Smooth muscle cell (in vitro differentiated cells): Measurements from ENCODE around the gene CFAP161. TPM values are rescaled to one million over a fixed set of nuclear protein-coding genes. Genes with fewer than 3 reads are reported as not detected.

Experiments
- DNase-seq: peaks from one replicate; lab custom pipeline; 2025; ENCODE audit not compliant: unreplicated experiment; lab: John Stamatoyannopoulos, UW
- H2AFZ ChIP-seq: fragments of 200-600 bp; sonication (generic); 2 replicates; pipeline ENCODE4 v1.6.0; 2016; ENCODE audit warnings: antibody characterized with exemption, low read depth, mild to moderate bottlenecking
- H3F3A ChIP-seq: fragments of 200-600 bp; sonication (generic); 2 replicates; pipeline ENCODE4 v1.6.0; 2017; ENCODE audit warnings: antibody characterized with exemption, low read depth
- H3K27ac ChIP-seq: fragments of 200-600 bp; sonication (generic); 2 replicates; pipeline ENCODE4 v1.5.1; 2016; ENCODE audit warnings: low read depth, mild to moderate bottlenecking
- H3K27me3 ChIP-seq: fragments of 200-600 bp; sonication (generic); 2 replicates; pipeline ENCODE4 v1.6.1; 2016; ENCODE audit warnings: low read depth, mild to moderate bottlenecking
- H3K36me3 ChIP-seq: fragments of 200-600 bp; sonication (generic); 2 replicates; pipeline ENCODE4 v1.5.1; 2016; ENCODE audit warnings: low read depth
- H3K4me1 ChIP-seq: fragments of 200-600 bp; sonication (generic); 2 replicates; pipeline ENCODE4 v1.5.1; 2016; ENCODE audit warnings: low read depth
- H3K4me2 ChIP-seq: fragments of 200-600 bp; sonication (generic); 2 replicates; pipeline ENCODE4 v1.6.0; 2016; ENCODE audit warnings: mild to moderate bottlenecking
- H3K4me3 ChIP-seq: fragments of 200-600 bp; sonication (generic); 2 replicates; pipeline ENCODE4 v1.5.1; 2016; ENCODE audit warnings: mild to moderate bottlenecking
- H3K79me2 ChIP-seq: fragments of 200-600 bp; sonication (generic); 2 replicates; pipeline ENCODE4 v1.6.0; 2016; ENCODE audit warnings: low read depth, mild to moderate bottlenecking
- H3K9ac ChIP-seq: fragments of 200-600 bp; sonication (generic); 2 replicates; pipeline ENCODE4 v1.6.0; 2016; ENCODE audit warnings: low read depth
- H3K9me3 ChIP-seq: fragments of 200-600 bp; sonication (generic); replicated peaks from 2 replicates; pipeline ENCODE4 v1.5.1; 2016; ENCODE audit warnings: low read depth
- H4K20me1 ChIP-seq: fragments of 200-600 bp; sonication (generic); 2 replicates; pipeline ENCODE4 v1.6.0; 2016; ENCODE audit warnings: low read depth
- WGBS: methylation state at CpG from one replicate; pipeline ENCODE4 v1.1.7; 2016; ENCODE audit warnings: low lambda C conversion rate; 5-methylcytosine and 5-hydroxymethylcytosine counted together
- polyA plus RNA-seq: library from polyadenylated mRNA; unstranded; fragments of >200 nt; fragmentation: Nextera tagmentation; extraction: Ambion mirVana; gene quantifications from 2 replicates; pipeline ENCODE4 v1.2.1, GENCODE V29; 2016
- total RNA-seq: library from RNA; depleted of rRNA; stranded (reverse); fragments of >200 nt; gene quantifications from 2 replicates; pipeline ENCODE4 v1.2.3, GENCODE V29; 2014
- TF ChIP-seq, protein P1 (sequence below): fragments of 200-600 bp; sonication (generic); IDR thresholded peaks from 2 replicates; pipeline ENCODE4 v1.5.1; 2017; ENCODE audit warnings: borderline replicate concordance, mild to moderate bottlenecking, antibody characterized with exemption; ENCODE audit not compliant: insufficient read depth, poor library complexity, severe bottlenecking

Gene CFAP161
- total and polyA plus RNA-seq, 2 experiments from 2014 or later: 0.94 TPM; not detected in 1

DNA sequence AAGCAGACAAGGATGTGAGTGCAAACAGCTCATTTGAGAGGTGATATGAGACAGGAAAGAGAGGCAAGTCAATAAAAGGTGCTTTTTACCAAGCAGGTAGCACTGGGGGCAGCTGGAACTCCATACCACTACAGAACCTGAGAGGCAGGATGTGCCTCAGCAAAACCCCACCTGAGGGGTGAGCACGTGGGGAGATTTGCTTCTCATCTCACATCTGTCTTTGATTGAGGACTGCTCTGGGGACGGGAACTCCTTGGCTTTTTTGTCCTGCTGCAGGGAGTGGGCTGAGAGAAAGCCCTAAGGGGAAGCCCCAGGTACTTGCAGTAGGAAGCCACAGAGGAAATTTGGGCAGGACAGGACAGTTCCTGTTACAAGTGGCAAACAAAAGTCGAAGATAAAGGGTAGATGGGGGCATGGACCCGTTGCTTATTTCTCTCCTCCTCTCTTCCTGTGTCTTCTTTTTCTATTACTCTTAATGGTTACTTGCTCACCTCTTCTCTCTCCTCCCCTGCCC lies 27.1 kb downstream of the CFAP161 start:
- no peak overlapping the region for H3K9ac ChIP-seq
- H3K4me3 ChIP-seq: no peak overlapping the region
- TF ChIP-seq, protein P1, sequence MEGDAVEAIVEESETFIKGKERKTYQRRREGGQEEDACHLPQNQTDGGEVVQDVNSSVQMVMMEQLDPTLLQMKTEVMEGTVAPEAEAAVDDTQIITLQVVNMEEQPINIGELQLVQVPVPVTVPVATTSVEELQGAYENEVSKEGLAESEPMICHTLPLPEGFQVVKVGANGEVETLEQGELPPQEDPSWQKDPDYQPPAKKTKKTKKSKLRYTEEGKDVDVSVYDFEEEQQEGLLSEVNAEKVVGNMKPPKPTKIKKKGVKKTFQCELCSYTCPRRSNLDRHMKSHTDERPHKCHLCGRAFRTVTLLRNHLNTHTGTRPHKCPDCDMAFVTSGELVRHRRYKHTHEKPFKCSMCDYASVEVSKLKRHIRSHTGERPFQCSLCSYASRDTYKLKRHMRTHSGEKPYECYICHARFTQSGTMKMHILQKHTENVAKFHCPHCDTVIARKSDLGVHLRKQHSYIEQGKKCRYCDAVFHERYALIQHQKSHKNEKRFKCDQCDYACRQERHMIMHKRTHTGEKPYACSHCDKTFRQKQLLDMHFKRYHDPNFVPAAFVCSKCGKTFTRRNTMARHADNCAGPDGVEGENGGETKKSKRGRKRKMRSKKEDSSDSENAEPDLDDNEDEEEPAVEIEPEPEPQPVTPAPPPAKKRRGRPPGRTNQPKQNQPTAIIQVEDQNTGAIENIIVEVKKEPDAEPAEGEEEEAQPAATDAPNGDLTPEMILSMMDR: no peak

DNA sequence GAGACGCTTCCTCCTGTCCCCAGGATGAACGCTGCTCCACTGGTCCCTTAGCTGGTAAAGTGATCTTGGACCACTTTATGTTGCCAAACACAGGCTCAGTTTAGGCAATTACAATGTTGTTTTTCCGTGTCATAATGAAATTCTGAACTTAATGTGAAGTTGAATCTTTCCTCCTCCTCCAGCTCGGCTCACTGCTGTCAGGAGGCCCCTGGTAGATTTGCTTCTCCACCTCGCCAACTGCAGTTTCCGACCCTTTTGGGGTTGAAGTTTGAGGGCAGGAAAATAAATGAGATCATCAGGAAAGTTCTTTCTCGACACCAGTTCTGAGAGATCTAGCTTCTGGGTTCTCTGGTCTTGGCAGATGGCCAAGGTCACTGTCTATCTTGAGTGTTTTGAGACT lies 27.8 kb downstream of the CFAP161 start:
- Histone ChIP-seq H3K4me2 (no peak overlapping the region), H3K27me3 (no peaks in the 10 kb centered on the region), H2AFZ (no peak overlapping the region), H3K9ac (no peak overlapping the region), H4K20me1 (no peaks in the 10 kb centered on the region), H3K36me3 (no peaks in the 10 kb centered on the region), H3K4me1 (no peaks in the 10 kb centered on the region), H3F3A (peaks cover 6% of the 10 kb centered on the region), H3K4me3 (no peak overlapping the region), H3K79me2 (no peaks in the 10 kb centered on the region), H3K9me3 (no peaks in the 10 kb centered on the region), H3K27ac (no peak overlapping the region)
- WGBS: 81% methylated on average over 7 of the region's 7 CpGs
- TF ChIP-seq, protein P1: no peak
- DNase-seq: no peak

More for the DNA sequence above, 27.1 kb downstream of the CFAP161 start:
- DNase-seq: no peak
- H3K9me3 ChIP-seq: no peaks in the 10 kb centered on the region
- no peaks in the 10 kb centered on the region for H4K20me1 ChIP-seq
- no peak overlapping the region for H3K27ac ChIP-seq
- H3F3A ChIP-seq: peaks cover 6% of the 10 kb centered on the region
- H3K27me3 ChIP-seq: no peaks in the 10 kb centered on the region
- H2AFZ ChIP-seq: no peak overlapping the region
- WGBS: 81% methylated on average over 4 of the region's 4 CpGs
- no peaks in the 10 kb centered on the region for H3K79me2 ChIP-seq
- no peaks in the 10 kb centered on the region for H3K36me3 ChIP-seq
- H3K4me2 ChIP-seq: no peak overlapping the region
- no peaks in the 10 kb centered on the region for H3K4me1 ChIP-seq

- no peak for DNase-seq
- H3K27me3 ChIP-seq: no peaks in the 10 kb centered on the region
- H3K4me1 ChIP-seq: no peaks in the 10 kb centered on the region
- H3K27ac ChIP-seq: peak overlapping the region; percentile 67
- WGBS: 58% methylated on average over 3 of the region's 3 CpGs
- H4K20me1 ChIP-seq: no peaks in the 10 kb centered on the region
- H3K36me3 ChIP-seq: no peaks in the 10 kb centered on the region
- peak overlapping the region; percentile 70 for H3K4me2 ChIP-seq
- peaks cover 6% of the 10 kb centered on the region for H3F3A ChIP-seq
- H3K9ac ChIP-seq: no peak overlapping the region
- no peaks in the 10 kb centered on the region for H3K79me2 ChIP-seq
- H2AFZ ChIP-seq: no peak overlapping the region
- TF ChIP-seq, protein P1: no peak
- H3K4me3 ChIP-seq: no peak overlapping the region
- H3K9me3 ChIP-seq: no peaks in the 10 kb centered on the region
Measured at GRCh38 chr15:81163961-81164800, 30.1 kb downstream of the CFAP161 start.

DNA sequence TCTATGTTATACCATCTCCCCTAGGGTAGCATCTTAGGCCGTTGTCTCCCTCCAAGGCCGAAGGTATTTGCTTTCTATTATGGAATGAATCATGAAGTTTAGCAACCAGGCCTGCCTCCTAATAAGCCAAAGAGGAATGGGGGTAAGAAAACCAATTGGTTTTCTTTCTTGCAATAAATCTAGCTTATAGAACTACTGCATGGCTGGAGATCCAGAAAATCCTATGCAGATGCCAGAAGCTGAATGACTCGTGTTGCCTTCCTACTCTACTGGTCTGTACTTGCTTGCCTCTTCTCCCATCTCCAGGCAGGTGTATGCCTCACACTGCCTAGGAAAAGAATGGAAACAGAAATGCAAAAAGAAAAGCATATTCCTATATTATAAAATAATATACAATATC lies 31.5 kb downstream of the CFAP161 start:
- Histone ChIP-seq H3K9ac (no peak overlapping the region), H3K27ac (peak overlapping the region; percentile 67), H3K36me3 (no peaks in the 10 kb centered on the region), H3K4me3 (no peak overlapping the region), H3F3A (peaks cover 6% of the 10 kb centered on the region), H3K4me2 (peak overlapping the region; percentile 70), H4K20me1 (no peaks in the 10 kb centered on the region), H3K27me3 (peaks cover 4% of the 10 kb centered on the region), H2AFZ (no peak overlapping the region), H3K79me2 (no peaks in the 10 kb centered on the region), H3K9me3 (no peaks in the 10 kb centered on the region), H3K4me1 (no peaks in the 10 kb centered on the region)
- TF ChIP-seq, protein P1: no peak
- no peak for DNase-seq
- WGBS: 80% methylated on average over 3 of the region's 3 CpGs
